Natural killer cell (primary cell): ENCODE data around the gene TMPRSS5. TPM values are rescaled to one million over a fixed set of nuclear protein-coding genes. Genes with fewer than 3 reads are reported as not detected.
"Not testable (repeated sequence)": the region's sequence is repeated elsewhere in the genome, so short reads cannot be mapped to it uniquely, and the experiment has no call there.

ENCODE experiments used
- ATAC-seq, 3 donors: fragments of 150-1000 bp in 2 of 3; fragments of 200-7000 bp in 1 of 3; cut with Tn5 transposase; 1 replicate in 1 of 3; 2 replicates in 2 of 3; pipeline ENCODE4 v1.10.0; 2021; ENCODE audit warnings: mild to moderate bottlenecking in 2 of 3, moderate library complexity in 2 of 3
- DNase-seq, 2 donors: peaks; one replicate each; pipeline versions ENCODE4 v3.0.0 to v3.0.0-alpha.2; 2013 to 2021; ENCODE audit warnings: mixed read lengths in 1 of 2
- H3K27ac ChIP-seq: one replicate; pipeline ENCODE4 v1.5.1; 2013; ENCODE audit warnings: mild to moderate bottlenecking, low read length
- H3K27me3 ChIP-seq: one replicate; pipeline ENCODE4 v1.6.1; 2013; ENCODE audit warnings: low read length; ENCODE audit not compliant: control insufficient read depth, insufficient read depth
- H3K36me3 ChIP-seq: one replicate; pipeline ENCODE4 v1.6.1; 2013; ENCODE audit warnings: low read length; ENCODE audit not compliant: control insufficient read depth, insufficient read depth
- H3K4me1 ChIP-seq: one replicate; pipeline ENCODE4 v1.6.1; 2013; ENCODE audit warnings: low read length; ENCODE audit not compliant: control insufficient read depth, insufficient read depth
- H3K4me3 ChIP-seq: one replicate; pipeline ENCODE4 v1.5.1; 2013; ENCODE audit warnings: low read length
- H3K9me3 ChIP-seq: one replicate; pipeline ENCODE4 v1.6.1; 2013; ENCODE audit warnings: low read length; ENCODE audit not compliant: control insufficient read depth, insufficient read depth
- H3K27ac Mint-ChIP-seq, 2 donors: one replicate each; pipeline ENCODE4 v1.8.0; 2022; ENCODE audit warnings: mild to moderate bottlenecking in 2 of 2, mixed read lengths in 2 of 2, moderate library complexity in 1 of 2
- H3K27me3 Mint-ChIP-seq, 2 donors: one replicate each; pipeline ENCODE4 v1.8.0; 2022; ENCODE audit warnings: low read depth in 2 of 2, mixed read lengths in 2 of 2
- H3K36me3 Mint-ChIP-seq: one replicate; pipeline ENCODE4 v1.8.0; 2022; ENCODE audit warnings: mixed read lengths
- H3K4me1 Mint-ChIP-seq, 2 donors: one replicate each; pipeline ENCODE4 v1.8.0; 2022; ENCODE audit warnings: mixed read lengths in 2 of 2
- H3K4me3 Mint-ChIP-seq: one replicate; pipeline ENCODE4 v1.8.0; 2022; ENCODE audit warnings: mild to moderate bottlenecking, moderate library complexity, mixed read lengths
- H3K9me3 Mint-ChIP-seq, 2 donors: one replicate each; pipeline ENCODE4 v1.8.0; 2022; ENCODE audit warnings: mixed read lengths in 2 of 2
- WGBS: methylation state at CpG from one replicate; pipeline ENCODE4 v1.1.7; 2013; ENCODE audit warnings: missing lambda C conversion rate; ENCODE audit not compliant: insufficient coverage; 5-methylcytosine and 5-hydroxymethylcytosine counted together
- intact Hi-C: fragments of 100-400 bp; cut with micrococcal nuclease; formaldehyde crosslinking; loops from one replicate; pipeline ENCODE4 v1.14.2; 2022
- total RNA-seq, 4 donors: library from RNA; stranded (reverse); fragments of 120-200 nt in 1 of 4; gene quantifications; one replicate each; pipeline versions ENCODE4 v1.2.3 to v1.2.4, GENCODE V29; 2013 to 2022
- TF ChIP-seq, protein P1 (sequence below): fragments of 200-600 bp; IDR thresholded peaks from one replicate; pipeline ENCODE4 v1.8.0; 2022; ENCODE audit warnings: antibody characterized with exemption

Gene TMPRSS5
- total RNA-seq, 3 donors from 2014 or later (not counting 1 experiment from before 2014, with no cell fraction given): 0.60 to 2.2 (median 1.1) TPM

DNA sequence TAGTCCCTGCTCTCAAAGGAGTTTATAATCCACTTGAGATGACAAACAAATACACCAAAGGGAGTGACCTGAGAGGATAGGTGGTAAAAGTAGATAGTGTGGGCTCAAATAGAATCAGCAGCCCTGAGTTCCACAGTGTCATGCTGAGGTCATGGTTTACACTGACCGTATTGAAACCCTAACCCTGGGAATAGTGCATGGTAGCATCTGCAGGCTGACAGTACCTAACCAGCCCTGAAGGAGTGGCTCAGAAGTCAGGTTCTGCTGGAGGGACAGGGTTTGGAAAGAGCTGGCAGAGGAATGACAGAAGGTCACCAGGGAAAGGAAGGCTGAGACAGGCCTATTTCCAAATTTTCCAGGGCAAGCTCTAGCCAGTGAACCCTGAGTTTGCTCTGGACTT is 9.2 kb upstream of the TMPRSS5 start:
- 96% methylated on average over 1 of the region's 1 CpG for WGBS
- Mint-ChIP-seq H3K27ac (no peak overlapping the region), H3K4me1 (no peaks in the 10 kb centered on the region), H3K27me3 (no peaks in the 10 kb centered on the region), H3K36me3 (no peaks in the 10 kb centered on the region), H3K4me3 (no peak overlapping the region), H3K9me3 (no peaks in the 10 kb centered on the region)
- no peaks in the 10 kb centered on the region for H3K9me3 ChIP-seq
- H3K27me3 ChIP-seq: no peaks in the 10 kb centered on the region
- no peaks in the 10 kb centered on the region for H3K36me3 ChIP-seq
- H3K4me1 ChIP-seq: no peaks in the 10 kb centered on the region
- TF ChIP-seq, protein P1, sequence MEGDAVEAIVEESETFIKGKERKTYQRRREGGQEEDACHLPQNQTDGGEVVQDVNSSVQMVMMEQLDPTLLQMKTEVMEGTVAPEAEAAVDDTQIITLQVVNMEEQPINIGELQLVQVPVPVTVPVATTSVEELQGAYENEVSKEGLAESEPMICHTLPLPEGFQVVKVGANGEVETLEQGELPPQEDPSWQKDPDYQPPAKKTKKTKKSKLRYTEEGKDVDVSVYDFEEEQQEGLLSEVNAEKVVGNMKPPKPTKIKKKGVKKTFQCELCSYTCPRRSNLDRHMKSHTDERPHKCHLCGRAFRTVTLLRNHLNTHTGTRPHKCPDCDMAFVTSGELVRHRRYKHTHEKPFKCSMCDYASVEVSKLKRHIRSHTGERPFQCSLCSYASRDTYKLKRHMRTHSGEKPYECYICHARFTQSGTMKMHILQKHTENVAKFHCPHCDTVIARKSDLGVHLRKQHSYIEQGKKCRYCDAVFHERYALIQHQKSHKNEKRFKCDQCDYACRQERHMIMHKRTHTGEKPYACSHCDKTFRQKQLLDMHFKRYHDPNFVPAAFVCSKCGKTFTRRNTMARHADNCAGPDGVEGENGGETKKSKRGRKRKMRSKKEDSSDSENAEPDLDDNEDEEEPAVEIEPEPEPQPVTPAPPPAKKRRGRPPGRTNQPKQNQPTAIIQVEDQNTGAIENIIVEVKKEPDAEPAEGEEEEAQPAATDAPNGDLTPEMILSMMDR: no peak
- DNase-seq (no peak), ATAC-seq (no peak)
- H3K4me3 ChIP-seq: no peak overlapping the region
- intact Hi-C loops: no loop called here
- no peak overlapping the region for H3K27ac ChIP-seq

DNA sequence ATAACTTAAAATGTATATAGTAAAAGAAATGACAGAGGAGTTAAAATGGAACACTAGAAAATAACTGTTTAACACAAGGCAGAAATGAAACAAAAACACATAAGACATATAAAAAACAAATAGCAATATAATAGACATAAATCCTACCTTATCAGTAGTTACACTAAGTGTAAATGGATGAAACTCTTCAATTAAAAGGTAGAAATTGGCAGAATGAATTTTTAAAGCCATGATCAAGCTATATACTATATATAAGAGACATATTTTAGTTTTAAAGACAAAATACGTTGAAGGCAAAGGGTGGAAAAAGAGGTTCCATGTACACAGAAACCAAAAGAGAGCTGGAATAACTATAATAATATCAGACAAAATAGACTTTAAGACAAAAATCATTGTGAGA is 4.9 kb upstream of the TMPRSS5 start:
- Histone ChIP-seq H3K36me3 (no peaks in the 10 kb centered on the region), H3K27me3 (no peaks in the 10 kb centered on the region), H3K4me3 (no peak overlapping the region), H3K4me1 (no peaks in the 10 kb centered on the region), H3K9me3 (no peaks in the 10 kb centered on the region), H3K27ac (no peak overlapping the region)
- WGBS: no CpG with 5 or more reads among the region's 1 CpG
- DNase-seq (no peak), ATAC-seq (no peak)
- Mint-ChIP-seq H3K4me1 (no peaks in the 10 kb centered on the region), H3K9me3 (peaks cover 5 to 9% of the 10 kb centered on the region in 2 donors), H3K4me3 (no peak overlapping the region), H3K27me3 (no peaks in the 10 kb centered on the region), H3K36me3 (peaks cover 13% of the 10 kb centered on the region), H3K27ac (no peak overlapping the region)
- TF ChIP-seq, protein P1: no peak
- intact Hi-C loops: no loop called here

DNA sequence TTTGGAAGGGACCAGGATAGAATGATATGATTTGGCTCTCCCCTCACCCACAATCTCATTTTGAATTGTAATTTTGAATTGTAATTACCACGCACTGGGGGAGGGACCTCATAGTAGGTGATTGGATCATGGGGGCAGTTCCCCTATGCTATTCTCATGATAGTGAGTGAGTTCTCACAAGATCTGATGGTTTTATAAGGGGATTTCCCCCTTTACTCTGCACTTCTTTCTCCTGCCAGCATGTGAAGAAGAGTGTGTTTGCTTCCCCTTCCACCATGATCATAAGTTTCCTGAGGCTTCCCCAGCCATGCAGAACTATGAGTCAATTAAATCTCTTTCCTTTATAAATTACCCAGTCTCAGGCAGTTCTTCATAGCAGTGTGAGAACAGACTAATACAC is 2.6 kb downstream of the TMPRSS5 start:
- H3K27ac ChIP-seq, ATAC-seq, intact Hi-C loops, DNase-seq, H3K4me3 Mint-ChIP-seq, H3K36me3 ChIP-seq, H3K9me3 Mint-ChIP-seq, H3K27me3 Mint-ChIP-seq, H3K9me3 ChIP-seq, H3K4me3 ChIP-seq, H3K4me1 ChIP-seq, H3K27me3 ChIP-seq, H3K27ac Mint-ChIP-seq, H3K4me1 Mint-ChIP-seq: not testable (repeated sequence)
- peaks cover 13% of the 10 kb centered on the region for H3K36me3 Mint-ChIP-seq
- no CpG with 5 or more reads among the region's 1 CpG for WGBS

DNA sequence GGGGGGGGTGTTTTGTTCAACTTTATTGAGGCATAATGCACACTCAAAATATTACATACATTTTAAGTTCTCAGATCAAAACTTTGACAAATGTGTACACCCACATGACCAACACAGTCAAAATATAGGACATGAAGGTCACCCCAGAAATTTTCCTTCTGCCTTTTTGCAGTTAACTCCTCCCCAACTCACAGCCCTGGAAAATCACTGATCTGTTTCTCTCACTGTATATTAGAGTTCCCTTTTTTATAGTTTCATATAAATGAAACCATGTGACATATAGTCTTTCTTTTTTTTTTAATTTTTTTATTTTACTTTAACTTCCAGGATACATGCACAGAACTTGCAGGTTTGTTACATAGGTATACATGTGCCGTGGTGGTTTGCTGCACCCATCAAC is 4.6 kb downstream of the TMPRSS5 start:
- TF ChIP-seq, protein P1: no peak
- no peak for ATAC-seq
- WGBS: 100% methylated on average over 1 of the region's 1 CpG

More for the DNA sequence above, 4.6 kb downstream of the TMPRSS5 start:
- Mint-ChIP-seq H3K4me3 (no peak overlapping the region), H3K27me3 (no peaks in the 10 kb centered on the region), H3K9me3 (no peaks in the 10 kb centered on the region), H3K4me1 (no peaks in the 10 kb centered on the region), H3K36me3 (no peaks in the 10 kb centered on the region), H3K27ac (no peak overlapping the region)
- Histone ChIP-seq H3K4me3 (no peak overlapping the region), H3K4me1 (no peaks in the 10 kb centered on the region), H3K36me3 (no peaks in the 10 kb centered on the region), H3K27ac (no peak overlapping the region), H3K9me3 (no peaks in the 10 kb centered on the region), H3K27me3 (no peaks in the 10 kb centered on the region)
- intact Hi-C loops: no loop called here
- no peak for DNase-seq
